Endothelial cell of umbilical vein (primary cell): ENCODE results near the gene PLEKHA8. TPM values are rescaled to one million over a fixed set of nuclear protein-coding genes. Genes with fewer than 3 reads are reported as not detected.

Experiments used
- BruUV-seq: library from RNA; stranded (reverse); fragments of 400-500 nt; replicated peaks from 2 replicates; lab custom pipeline; 2021; lab: Mats Ljungman, UMichigan
- CTCF ChIA-PET: fragments of 300-600, 350-600 bp; sonication (Branson Sonifier 250); formaldehyde crosslinking; loops from one replicate; lab custom pipeline; 2021; ENCODE audit warnings: antibody characterized with exemption, inconsistent platforms; lab: Charles Lee
- POLR2A ChIA-PET: fragments of 300-600, 350-600 bp; sonication (Branson Sonifier 250); formaldehyde crosslinking; loops from one replicate; lab custom pipeline; 2021; ENCODE audit warnings: antibody characterized with exemption, inconsistent platforms; lab: Charles Lee
- DNase-seq: peaks from one replicate; pipeline ENCODE4 v3.0.0-alpha.2; 2011; ENCODE audit warnings: low read depth, low spot score
- FAIRE-seq: peaks from 2 replicates; lab custom pipeline; 2011; peaks lifted over from hg19 to GRCh38; lab: Jason Lieb, UNC
- H2AFZ ChIP-seq: 2 replicates; pipeline ENCODE4 v1.6.0; 2012; ENCODE audit warnings: low read depth, low read length, control low read depth, inconsistent platforms
- H3K27ac ChIP-seq: 2 replicates; pipeline ENCODE4 v1.5.1; 2011; ENCODE audit warnings: low read depth, mild to moderate bottlenecking, control low read depth, low read length, moderate library complexity; ENCODE audit not compliant: insufficient read depth
- H3K27me3 ChIP-seq, 2 experiments: 2 replicates each; pipeline versions ENCODE4 v1.6.0 to v1.6.1; 2011; ENCODE audit warnings: low read length in 2 of 2, mixed read lengths in 1 of 2; ENCODE audit not compliant: control insufficient read depth in 2 of 2, insufficient read depth in 2 of 2
- H3K36me3 ChIP-seq, 2 experiments: 2 replicates in 1 of 2; 3 replicates in 1 of 2; pipeline ENCODE4 v1.5.1; 2011; ENCODE audit warnings: low read length in 2 of 2, mild to moderate bottlenecking in 1 of 2, moderate library complexity in 1 of 2; ENCODE audit not compliant: control insufficient read depth in 2 of 2, insufficient read depth in 2 of 2; ENCODE audit errors: extremely low read depth in 1 of 2
- H3K4me1 ChIP-seq: 3 replicates; pipeline ENCODE4 v1.5.1; 2011; ENCODE audit warnings: mild to moderate bottlenecking, low read length; ENCODE audit not compliant: control insufficient read depth, insufficient read depth; ENCODE audit errors: extremely low read depth
- H3K4me2 ChIP-seq: 2 replicates; pipeline ENCODE4 v1.6.1; 2011; ENCODE audit warnings: low read length, control low read depth, mixed read lengths; ENCODE audit not compliant: insufficient read depth
- H3K4me3 ChIP-seq, 3 experiments: fragments of 200-600 bp in 1 of 3; sonication (generic), shearing (Covaris generic) in 1 of 3; replicated peaks in 1 of 3; 2 replicates each; pipeline ENCODE4 v1.5.1; 2011 to 2016; ENCODE audit warnings: control low read depth in 3 of 3, low read length in 3 of 3, mild to moderate bottlenecking in 2 of 3, inconsistent platforms in 1 of 3, low read depth in 1 of 3, moderate library complexity in 1 of 3; ENCODE audit not compliant: insufficient read depth in 1 of 3
- H3K79me2 ChIP-seq: 2 replicates; pipeline ENCODE4 v1.6.0; 2012; ENCODE audit warnings: low read length, inconsistent platforms; ENCODE audit not compliant: control insufficient read depth, insufficient read depth
- H3K9ac ChIP-seq: replicated peaks from 2 replicates; pipeline ENCODE3; 2011; ENCODE audit warnings: low read length, control low read depth; ENCODE audit not compliant: insufficient read depth; ENCODE audit errors: extremely low read depth
- H3K9me1 ChIP-seq: replicated peaks from 3 replicates; pipeline ENCODE4 v1.6.0; 2011; ENCODE audit warnings: mild to moderate bottlenecking, low read length; ENCODE audit not compliant: control insufficient read depth, insufficient read depth; ENCODE audit errors: extremely low read depth
- H3K9me3 ChIP-seq: replicated peaks from 2 replicates; pipeline ENCODE4 v1.5.1; 2012; ENCODE audit warnings: low read length, inconsistent platforms; ENCODE audit not compliant: control insufficient read depth, insufficient read depth
- H4K20me1 ChIP-seq: replicated peaks from 2 replicates; pipeline ENCODE3; 2011; ENCODE audit warnings: mild to moderate bottlenecking, low read length; ENCODE audit not compliant: control insufficient read depth, insufficient read depth; ENCODE audit errors: extremely low read depth
- CTCF ChIP-seq, 2 donors: IDR thresholded peaks; 1 replicate in 1 of 2; 2 replicates in 1 of 2; pipeline ENCODE4 v1.5.1; 2011; ENCODE audit warnings: low read length in 2 of 2, mild to moderate bottlenecking in 2 of 2, moderate library complexity in 2 of 2, control low read depth in 1 of 2, inconsistent platforms in 1 of 2, low read depth in 1 of 2; ENCODE audit not compliant: insufficient read depth in 1 of 2; ENCODE audit errors: extremely low read depth in 1 of 2
- EZH2 ChIP-seq: IDR thresholded peaks from 2 replicates; pipeline ENCODE4 v1.6.1; 2012; ENCODE audit warnings: borderline replicate concordance, low read depth, mild to moderate bottlenecking, moderate library complexity, low read length, inconsistent platforms; ENCODE audit not compliant: severe bottlenecking
- FOS ChIP-seq: IDR thresholded peaks from 2 replicates; pipeline ENCODE4 v1.6.1; 2011; ENCODE audit warnings: mild to moderate bottlenecking, low read length, moderate library complexity, borderline replicate concordance; ENCODE audit not compliant: insufficient read depth
- GATA2 ChIP-seq: IDR thresholded peaks from 2 replicates; pipeline ENCODE4 v1.7.0; 2011; ENCODE audit warnings: low read depth, mild to moderate bottlenecking, moderate library complexity, mixed read lengths, low read length; ENCODE audit not compliant: insufficient read length, insufficient read depth
- JUN ChIP-seq: IDR thresholded peaks from 2 replicates; pipeline ENCODE4 v1.6.1; 2011; ENCODE audit warnings: borderline replicate concordance, low read depth; ENCODE audit not compliant: insufficient read length, insufficient read depth
- MYC ChIP-seq: IDR thresholded peaks from one replicate; pipeline ENCODE4 v1.6.1; 2011; ENCODE audit warnings: mild to moderate bottlenecking, low read depth, low read length
- POLR2A ChIP-seq: IDR thresholded peaks from 2 replicates; pipeline ENCODE4 v1.6.1; 2012; ENCODE audit warnings: low read depth, mild to moderate bottlenecking, control low read depth, low read length
- POLR2AphosphoS5 ChIP-seq: IDR thresholded peaks from 2 replicates; pipeline ENCODE4 v1.6.1; 2012; ENCODE audit warnings: low read depth, mild to moderate bottlenecking, control low read depth, low read length, moderate library complexity; ENCODE audit not compliant: insufficient read depth
- dilution Hi-C: fragments of 300-500 bp; cut with MboI; formaldehyde crosslinking; loops from one replicate; pipeline ENCODE4 v1.15.0; 2019; ENCODE audit warnings: low sequenced_read_pairs; ENCODE audit not compliant: extremely low pct_ligation_motif_present
- intact Hi-C: fragments of 100-400 bp; cut with micrococcal nuclease; formaldehyde crosslinking; loops from one replicate; pipeline ENCODE4 v1.10.0; 2022
- polyA plus RNA-seq, 4 experiments: library from polyadenylated mRNA; depleted of rRNA in 3 of 4; stranded (reverse) in 3 of 4; unstranded in 1 of 4; fragments of >200 nt; gene quantifications; 2 replicates each; pipeline versions ENCODE4 v1.2.1 to v1.2.3, GENCODE V29; 2011 to 2012; ENCODE audit warnings: missing spikeins in 1 of 4
- total RNA-seq: library from RNA; stranded (reverse); gene quantifications from 2 replicates; pipeline ENCODE4 v1.2.3, GENCODE V29; 2021
- TF ChIP-seq, protein P1 (sequence below): IDR thresholded peaks from 2 replicates; pipeline ENCODE4 v1.6.1; 2011; ENCODE audit not compliant: insufficient read depth, insufficient read length

PLEKHA8 gene
- total and polyA plus RNA-seq, 2 donors (not counting 3 experiments of a cell fraction or from before 2014, with no cell fraction given) = 4.5 to 19.8 TPM

GRCh38 chr7:30114536-30115238 lies 86.5 kb downstream of the PLEKHA8 start:
- dilution Hi-C loops (no loop called here), intact Hi-C loops (no loop called here)
- CTCF ChIA-PET = no interaction called here
- DNase-seq = no peak
- Histone ChIP-seq H2AFZ (no peak overlapping the region), H3K4me2 (no peak overlapping the region), H4K20me1 (no peaks in the 10 kb centered on the region), H3K4me3 (no peak overlapping the region), H3K9ac (no peak overlapping the region), H3K9me1 (no peaks in the 10 kb centered on the region), H3K27ac (no peak overlapping the region), H3K9me3 (no peaks in the 10 kb centered on the region), H3K4me1 (no peaks in the 10 kb centered on the region), H3K79me2 (no peaks in the 10 kb centered on the region), H3K36me3 (no peaks in the 10 kb centered on the region), H3K27me3 (no peaks in the 10 kb centered on the region)
- FAIRE-seq = no peak
- no TSS peak for BruUV-seq
- POLR2A ChIA-PET = no interaction called here
- TF ChIP-seq JUN = no peak
- no peak for TF ChIP-seq POLR2AphosphoS5
- no peak for TF ChIP-seq GATA2
- TF ChIP-seq, protein P1, sequence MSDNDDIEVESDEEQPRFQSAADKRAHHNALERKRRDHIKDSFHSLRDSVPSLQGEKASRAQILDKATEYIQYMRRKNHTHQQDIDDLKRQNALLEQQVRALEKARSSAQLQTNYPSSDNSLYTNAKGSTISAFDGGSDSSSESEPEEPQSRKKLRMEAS = no peak
- TF ChIP-seq FOS = no peak
- no peak for TF ChIP-seq POLR2A
- TF ChIP-seq EZH2 = no peak
- no peak for TF ChIP-seq MYC
- no peak for TF ChIP-seq CTCF (IDR thresholded peaks at IDR 0.05; ENCODE audit: extremely low read depth in 1 of 2, insufficient read depth in 1 of 2, low read depth in 1 of 2, low read length in 2 of 2)
